Neutrophil (primary cell): ENCODE measurements around the gene WDR7.

Experiments
- H3K27ac ChIP-seq: fragments of 200-600 bp; sonication (generic); 2 replicates; pipeline ENCODE4 v1.5.1; 2016; ENCODE audit warnings: mild to moderate bottlenecking, moderate library complexity
- H3K27me3 ChIP-seq: fragments of 200-600 bp; sonication (generic); 2 replicates; pipeline ENCODE4 v1.6.0; 2016; ENCODE audit warnings: mild to moderate bottlenecking
- H3K36me3 ChIP-seq: fragments of 200-600 bp; sonication (generic); 2 replicates; pipeline ENCODE4 v1.5.1; 2017
- H3K4me1 ChIP-seq, 2 experiments: fragments of 200-600 bp in 1 of 2; sonication (generic) in 1 of 2; 1 replicate in 1 of 2; 2 replicates in 1 of 2; pipeline versions ENCODE4 v1.5.1 to v1.6.1; 2013 to 2016; ENCODE audit warnings: low read depth in 1 of 2, low read length in 1 of 2, mild to moderate bottlenecking in 1 of 2, moderate library complexity in 1 of 2; ENCODE audit not compliant: control insufficient read depth in 1 of 2, insufficient read depth in 1 of 2
- H3K4me3 ChIP-seq, 2 experiments: fragments of 200-600 bp in 1 of 2; sonication (generic) in 1 of 2; 1 replicate in 1 of 2; 2 replicates in 1 of 2; pipeline ENCODE4 v1.5.1; 2013 to 2016; ENCODE audit warnings: low read depth in 1 of 2, low read length in 1 of 2, mild to moderate bottlenecking in 1 of 2, moderate library complexity in 1 of 2
- H3K9me3 ChIP-seq: fragments of 200-600 bp; sonication (generic); 2 replicates; pipeline ENCODE4 v1.5.1; 2016
- TF ChIP-seq, protein P1 (sequence below): fragments of 200-600 bp; sonication (generic); IDR thresholded peaks from 2 replicates; pipeline ENCODE4 v1.5.1; 2016; ENCODE audit warnings: antibody characterized with exemption

WDR7 gene

GRCh38 chr18:56937874-56938430 is 286.8 kb downstream of the WDR7 start:
- Histone ChIP-seq H3K36me3 (peaks cover 7% of the 10 kb centered on the region), H3K4me3 (no peak overlapping the region), H3K4me1 (no peaks in the 10 kb centered on the region), H3K27ac (no peak overlapping the region), H3K9me3 (no peaks in the 10 kb centered on the region), H3K27me3 (no peaks in the 10 kb centered on the region)
- TF ChIP-seq, protein P1, sequence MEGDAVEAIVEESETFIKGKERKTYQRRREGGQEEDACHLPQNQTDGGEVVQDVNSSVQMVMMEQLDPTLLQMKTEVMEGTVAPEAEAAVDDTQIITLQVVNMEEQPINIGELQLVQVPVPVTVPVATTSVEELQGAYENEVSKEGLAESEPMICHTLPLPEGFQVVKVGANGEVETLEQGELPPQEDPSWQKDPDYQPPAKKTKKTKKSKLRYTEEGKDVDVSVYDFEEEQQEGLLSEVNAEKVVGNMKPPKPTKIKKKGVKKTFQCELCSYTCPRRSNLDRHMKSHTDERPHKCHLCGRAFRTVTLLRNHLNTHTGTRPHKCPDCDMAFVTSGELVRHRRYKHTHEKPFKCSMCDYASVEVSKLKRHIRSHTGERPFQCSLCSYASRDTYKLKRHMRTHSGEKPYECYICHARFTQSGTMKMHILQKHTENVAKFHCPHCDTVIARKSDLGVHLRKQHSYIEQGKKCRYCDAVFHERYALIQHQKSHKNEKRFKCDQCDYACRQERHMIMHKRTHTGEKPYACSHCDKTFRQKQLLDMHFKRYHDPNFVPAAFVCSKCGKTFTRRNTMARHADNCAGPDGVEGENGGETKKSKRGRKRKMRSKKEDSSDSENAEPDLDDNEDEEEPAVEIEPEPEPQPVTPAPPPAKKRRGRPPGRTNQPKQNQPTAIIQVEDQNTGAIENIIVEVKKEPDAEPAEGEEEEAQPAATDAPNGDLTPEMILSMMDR: no peak

DNA sequence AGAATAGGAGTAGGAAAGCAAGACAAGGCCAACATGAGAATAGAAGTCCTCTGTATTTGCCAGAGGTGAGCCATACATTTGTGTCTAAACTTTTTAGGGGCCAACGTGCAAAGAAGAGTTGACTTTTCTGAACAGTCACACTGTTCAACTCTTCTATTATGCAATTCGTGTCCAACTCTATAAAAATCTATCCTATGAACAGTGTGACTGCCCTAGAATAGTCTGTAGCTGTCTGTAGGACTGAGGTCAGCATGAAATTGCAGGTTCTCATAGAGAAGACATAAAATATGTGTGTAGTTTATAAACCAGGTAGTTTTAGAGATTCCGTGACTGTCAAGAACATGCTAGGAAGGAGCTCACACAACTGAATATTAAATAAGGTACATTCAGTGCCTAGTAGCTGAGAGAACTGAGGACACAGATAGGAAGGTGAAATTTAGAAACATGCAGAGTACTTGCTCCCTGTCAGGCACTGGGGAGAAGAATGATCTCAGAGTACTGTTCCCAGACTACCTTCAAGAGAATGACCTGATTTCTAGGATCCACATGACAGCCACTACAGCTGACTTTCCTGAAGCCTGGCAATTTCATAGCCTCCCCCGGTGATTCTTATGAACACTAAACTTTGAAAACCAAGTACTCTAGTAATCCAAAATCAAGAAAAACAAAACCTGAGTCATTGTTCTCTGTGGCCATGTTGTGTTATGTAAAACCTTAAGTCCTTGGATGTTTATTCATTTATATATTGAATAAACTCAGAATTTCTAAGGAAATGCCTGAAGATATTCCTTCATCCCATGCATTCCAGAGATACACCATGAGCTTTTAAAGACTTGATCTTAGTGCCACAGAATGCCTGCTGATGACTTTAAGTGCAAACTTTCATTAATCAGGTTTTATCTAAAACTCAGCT is 294.3 kb downstream of the WDR7 start:
- no peaks in the 10 kb centered on the region for H3K4me1 ChIP-seq
- H3K27ac ChIP-seq: no peak overlapping the region
- H3K36me3 ChIP-seq: peaks cover 10% of the 10 kb centered on the region
- TF ChIP-seq, protein P1: no peak
- no peaks in the 10 kb centered on the region for H3K27me3 ChIP-seq
- H3K9me3 ChIP-seq: no peaks in the 10 kb centered on the region
- H3K4me3 ChIP-seq: no peak overlapping the region

DNA sequence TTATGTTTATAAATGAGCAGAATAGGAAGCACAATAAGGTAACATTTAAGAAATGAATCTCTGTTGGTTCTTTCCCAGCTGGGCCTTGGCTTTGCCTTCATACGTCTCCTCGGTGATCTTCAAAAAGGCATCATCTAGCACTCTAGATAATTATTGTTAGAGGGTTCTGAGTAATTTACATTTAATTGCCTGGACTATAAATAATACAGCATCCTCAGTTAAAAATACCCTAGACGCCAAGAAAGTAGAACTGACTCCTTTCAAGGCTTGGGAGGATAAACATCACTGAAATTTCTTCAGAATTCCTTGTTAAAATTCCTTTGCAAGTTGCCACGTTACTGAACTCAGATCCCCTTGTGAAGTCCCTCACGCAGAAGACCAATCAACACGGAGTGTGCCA is 296.1 kb downstream of the WDR7 start:
- TF ChIP-seq, protein P1: no peak
- Histone ChIP-seq H3K27ac (no peak overlapping the region), H3K4me3 (no peak overlapping the region), H3K4me1 (no peaks in the 10 kb centered on the region), H3K36me3 (peaks cover 10% of the 10 kb centered on the region), H3K27me3 (no peaks in the 10 kb centered on the region), H3K9me3 (no peaks in the 10 kb centered on the region)

- TF ChIP-seq, protein P1: no peak
These were observed 300.9 kb downstream of the WDR7 start for GRCh38 chr18:56952026-56952425.

DNA sequence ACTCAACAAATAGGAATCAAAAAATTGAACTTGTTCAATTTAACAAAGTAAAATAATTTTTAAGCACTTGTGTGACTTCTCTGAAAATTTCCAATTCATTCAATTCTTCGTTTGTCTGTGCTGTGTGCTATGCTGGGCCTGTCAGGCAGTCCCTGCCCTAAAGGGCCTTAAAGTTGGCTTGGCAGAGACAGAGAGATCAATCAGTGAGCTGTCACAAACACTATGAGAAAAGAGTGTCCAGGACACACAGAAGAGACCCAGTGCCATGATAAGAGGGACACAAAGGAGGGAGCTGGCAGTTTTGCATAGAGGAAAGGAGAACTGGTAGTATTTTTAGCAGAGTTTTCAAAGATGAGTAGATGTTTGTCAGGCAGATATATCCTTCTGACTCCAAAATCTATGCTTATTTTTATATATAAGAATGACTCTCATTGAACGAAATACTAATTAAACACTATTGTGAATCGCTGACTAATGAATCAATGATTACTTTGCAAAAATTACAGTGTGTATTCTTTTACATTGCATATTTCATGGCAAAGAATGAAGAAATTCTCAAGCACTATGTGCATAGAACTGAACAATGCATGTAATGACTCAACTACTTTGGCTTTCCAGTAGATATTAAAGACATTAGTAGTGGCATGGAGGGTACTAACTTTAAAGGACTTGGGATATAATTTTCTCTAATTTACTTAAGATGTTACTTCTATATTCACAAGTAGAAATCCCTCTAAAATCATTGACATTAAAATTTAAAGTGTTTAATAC is 302.5 kb downstream of the WDR7 start:
- Histone ChIP-seq H3K36me3 (no peaks in the 10 kb centered on the region), H3K4me1 (no peaks in the 10 kb centered on the region), H3K27ac (no peak overlapping the region), H3K9me3 (no peaks in the 10 kb centered on the region), H3K4me3 (no peak overlapping the region), H3K27me3 (no peaks in the 10 kb centered on the region)
- TF ChIP-seq, protein P1: no peak

More at GRCh38 chr18:56952026-56952425, 300.9 kb downstream of the WDR7 start:
- Histone ChIP-seq H3K27ac (no peak overlapping the region), H3K4me3 (no peak overlapping the region), H3K4me1 (no peaks in the 10 kb centered on the region), H3K36me3 (peaks cover 8% of the 10 kb centered on the region), H3K9me3 (no peaks in the 10 kb centered on the region), H3K27me3 (no peaks in the 10 kb centered on the region)
